ENCODE data around the gene INTS4. TPM values are rescaled to one million over a fixed set of nuclear protein-coding genes. Genes with fewer than 3 reads are reported as not detected.
"Not testable (repeated sequence)": the region's sequence is repeated elsewhere in the genome, so short reads cannot be mapped to it uniquely, and the experiment has no call there.

Gene INTS4
- total RNA-seq, 3 donors from 2014 or later (not counting 1 experiment from before 2014, with no cell fraction given) = 65.2 to 97.8 (median 67.5) TPM

DNA sequence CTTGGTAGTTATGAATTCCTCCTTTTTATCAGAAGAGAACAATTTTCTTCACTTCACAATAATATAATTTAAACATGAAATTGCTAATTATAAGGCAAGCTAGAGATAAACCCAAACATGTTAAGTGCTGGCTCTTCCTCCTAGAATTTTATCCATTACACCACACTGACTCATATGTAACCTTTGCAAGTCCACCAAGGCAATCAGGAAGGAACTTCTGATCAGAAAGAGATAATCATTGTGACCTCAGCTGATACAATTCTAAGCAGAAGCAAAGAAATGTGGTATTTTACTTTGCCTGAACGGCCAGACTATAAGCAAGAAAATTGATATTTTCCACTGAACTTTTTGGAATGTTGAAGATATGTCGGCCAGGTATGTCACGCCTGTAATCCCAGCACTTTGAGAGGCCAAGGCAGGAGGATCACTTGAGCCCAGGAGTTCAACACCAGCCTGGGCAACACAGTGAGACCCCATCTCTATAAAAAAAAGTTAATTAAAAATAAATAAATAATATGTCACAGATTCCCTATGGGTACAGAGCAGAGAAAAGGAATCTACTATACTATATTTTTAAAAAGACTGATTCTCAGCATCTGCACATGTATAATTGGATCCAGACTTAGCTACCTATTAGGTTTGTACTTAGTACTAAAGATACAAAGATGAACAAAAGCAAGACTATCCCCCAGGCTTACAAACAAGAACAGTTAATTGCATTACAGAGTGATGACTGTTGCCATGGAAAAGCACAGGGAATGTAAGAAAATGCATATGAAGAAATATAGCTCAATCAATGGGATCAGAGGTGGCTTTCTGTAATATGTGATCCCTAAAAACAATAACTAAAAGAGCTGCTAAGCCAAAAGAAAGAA, 63.9 kb downstream of the INTS4 start:
- H3K27me3 Mint-ChIP-seq (ENCODE audit: low read depth in 2 of 2); H3K27ac ChIP-seq (ENCODE audit: low read length); H3K27ac Mint-ChIP-seq; H3K4me3 Mint-ChIP-seq; DNase-seq; H3K27me3 ChIP-seq (ENCODE audit: control insufficient read depth, insufficient read depth, low read length); H3K4me3 ChIP-seq (ENCODE audit: low read length); H3K4me1 Mint-ChIP-seq; intact Hi-C loops (cut with micrococcal nuclease); H3K9me3 Mint-ChIP-seq; H3K4me1 ChIP-seq (ENCODE audit: control insufficient read depth, insufficient read depth, low read length); ATAC-seq; H3K9me3 ChIP-seq (ENCODE audit: control insufficient read depth, insufficient read depth, low read length): not testable (repeated sequence)
- peaks cover 12% of the 10 kb centered on the region for H3K36me3 ChIP-seq (ENCODE audit: control insufficient read depth, insufficient read depth, low read length)
- 94% methylated on average over 3 of the region's 3 CpGs for WGBS (ENCODE audit: insufficient coverage)
- H3K36me3 Mint-ChIP-seq = peaks cover 24% of the 10 kb centered on the region

- H3K27ac ChIP-seq (ENCODE audit: low read length); H3K4me3 Mint-ChIP-seq; DNase-seq; intact Hi-C loops (cut with micrococcal nuclease); H3K4me1 Mint-ChIP-seq; H3K27me3 ChIP-seq (ENCODE audit: control insufficient read depth, insufficient read depth, low read length); H3K27ac Mint-ChIP-seq; ATAC-seq; H3K27me3 Mint-ChIP-seq (ENCODE audit: low read depth in 2 of 2); H3K9me3 Mint-ChIP-seq; H3K4me3 ChIP-seq (ENCODE audit: low read length); H3K4me1 ChIP-seq (ENCODE audit: control insufficient read depth, insufficient read depth, low read length); H3K36me3 Mint-ChIP-seq; H3K36me3 ChIP-seq (ENCODE audit: control insufficient read depth, insufficient read depth, low read length); H3K9me3 ChIP-seq (ENCODE audit: control insufficient read depth, insufficient read depth, low read length): not testable (repeated sequence)
- WGBS (ENCODE audit: insufficient coverage) = no CpG with 5 or more reads among the region's 2 CpGs
Measured at GRCh38 chr11:77917713-77918112, 76.8 kb downstream of the INTS4 start.

GRCh38 chr11:77914307-77914791, 80.1 kb downstream of the INTS4 start:
- DNase-seq; H3K4me1 ChIP-seq (ENCODE audit: control insufficient read depth, insufficient read depth, low read length); H3K4me3 ChIP-seq (ENCODE audit: low read length); H3K9me3 ChIP-seq (ENCODE audit: control insufficient read depth, insufficient read depth, low read length); ATAC-seq; H3K36me3 ChIP-seq (ENCODE audit: control insufficient read depth, insufficient read depth, low read length); H3K4me1 Mint-ChIP-seq; H3K9me3 Mint-ChIP-seq; intact Hi-C loops (cut with micrococcal nuclease); H3K27ac Mint-ChIP-seq; H3K27ac ChIP-seq (ENCODE audit: low read length); H3K27me3 Mint-ChIP-seq (ENCODE audit: low read depth in 2 of 2); H3K27me3 ChIP-seq (ENCODE audit: control insufficient read depth, insufficient read depth, low read length); H3K4me3 Mint-ChIP-seq; H3K36me3 Mint-ChIP-seq: not testable (repeated sequence)
- WGBS (ENCODE audit: insufficient coverage) = 100% methylated on average over 4 of the region's 4 CpGs

DNA sequence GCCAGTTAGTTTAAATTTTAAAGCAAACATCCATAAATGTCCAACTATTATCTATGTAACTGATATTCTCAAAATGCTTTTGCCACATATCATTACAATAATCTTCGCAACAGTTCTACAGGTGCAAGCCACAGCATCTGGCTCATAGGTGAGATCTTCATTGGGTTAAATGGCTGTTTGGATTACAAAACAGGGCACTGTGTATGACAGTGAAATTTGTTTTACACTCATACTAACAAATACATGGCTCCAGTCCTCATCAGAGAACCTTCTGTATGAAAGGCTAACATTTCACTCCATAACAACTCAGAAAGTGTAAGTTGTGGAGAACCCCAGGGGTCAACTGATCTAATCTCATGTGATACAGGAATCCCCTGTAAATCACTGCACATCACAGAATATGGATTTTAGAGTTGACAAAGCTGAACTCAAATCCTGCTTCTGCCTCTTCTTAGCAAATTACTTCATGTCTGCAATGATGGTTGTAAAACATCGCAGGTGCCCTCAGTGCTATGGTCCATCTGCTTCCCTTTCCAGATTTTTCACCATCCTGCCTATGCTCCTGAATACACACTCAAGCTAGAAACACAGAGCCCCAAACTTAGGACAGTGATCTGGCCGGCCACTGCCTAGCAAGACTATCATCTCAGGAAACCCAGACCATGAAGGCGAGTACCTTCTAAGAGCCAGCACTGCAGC, 80.7 kb downstream of the INTS4 start:
- H3K4me1 ChIP-seq (ENCODE audit: control insufficient read depth, insufficient read depth, low read length); DNase-seq; H3K4me3 Mint-ChIP-seq; H3K9me3 ChIP-seq (ENCODE audit: control insufficient read depth, insufficient read depth, low read length); H3K27me3 Mint-ChIP-seq (ENCODE audit: low read depth in 2 of 2); H3K27me3 ChIP-seq (ENCODE audit: control insufficient read depth, insufficient read depth, low read length); ATAC-seq; H3K27ac Mint-ChIP-seq; H3K9me3 Mint-ChIP-seq; H3K27ac ChIP-seq (ENCODE audit: low read length); H3K4me3 ChIP-seq (ENCODE audit: low read length); H3K36me3 Mint-ChIP-seq; H3K4me1 Mint-ChIP-seq; H3K36me3 ChIP-seq (ENCODE audit: control insufficient read depth, insufficient read depth, low read length); intact Hi-C loops (cut with micrococcal nuclease): not testable (repeated sequence)
- WGBS (ENCODE audit: insufficient coverage) = 100% methylated on average over 1 of the region's 4 CpGs

DNA sequence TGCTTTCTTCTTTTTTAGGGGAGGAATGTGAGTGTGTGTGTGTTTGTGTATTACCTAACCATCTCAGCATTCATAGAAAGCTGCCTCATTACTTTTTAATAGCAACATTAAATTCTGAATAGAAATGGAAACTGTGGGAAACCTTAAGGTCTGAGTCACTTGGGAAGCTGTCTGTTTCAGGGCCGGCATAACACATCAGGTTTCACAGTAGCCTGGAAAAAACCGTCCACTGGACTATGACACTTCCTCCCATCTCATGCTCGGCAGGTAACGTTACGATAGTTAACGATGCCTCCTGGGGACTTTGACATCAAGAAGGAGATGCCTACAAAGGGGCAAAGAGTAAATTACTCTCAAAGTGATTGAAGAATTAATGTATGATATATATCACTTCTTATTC, 83.6 kb downstream of the INTS4 start:
- ATAC-seq; H3K36me3 Mint-ChIP-seq; H3K27me3 Mint-ChIP-seq (ENCODE audit: low read depth in 2 of 2); H3K27ac ChIP-seq (ENCODE audit: low read length); H3K27me3 ChIP-seq (ENCODE audit: control insufficient read depth, insufficient read depth, low read length); H3K4me3 Mint-ChIP-seq; H3K4me3 ChIP-seq (ENCODE audit: low read length); H3K9me3 ChIP-seq (ENCODE audit: control insufficient read depth, insufficient read depth, low read length); H3K27ac Mint-ChIP-seq; DNase-seq; H3K4me1 Mint-ChIP-seq; H3K9me3 Mint-ChIP-seq; H3K4me1 ChIP-seq (ENCODE audit: control insufficient read depth, insufficient read depth, low read length); intact Hi-C loops (cut with micrococcal nuclease): not testable (repeated sequence)
- whole genome bisulfite sequencing (ENCODE audit: insufficient coverage) = 98% methylated on average over 4 of the region's 6 CpGs
- H3K36me3 ChIP-seq (ENCODE audit: control insufficient read depth, insufficient read depth, low read length) = peaks cover 23% of the 10 kb centered on the region

Data from natural killer cell (primary cell).